ENCODE measurements around the gene TLE3.

The TLE3 gene

GRCh38 chr15:70068783-70069565, 28.7 kb downstream of the TLE3 start:
- Histone ChIP-seq H3K36me3 (peaks cover 0 to 100% (median 0%) of the 10 kb centered on the region in 11 experiments; a peak in 8 of 22 replicates), H3K9ac (no peak overlapping the region), H3K27ac (no peak overlapping the region), H4K20me1 (peaks cover 0 to 99% (median 10%) of the 10 kb centered on the region in 11 experiments; a peak in 14 of 22 replicates), H3K4me2 (no peak overlapping the region), H3K4me3 (no peak overlapping the region), H3K4me1 (peaks cover 0 to 12% (median 11%) of the 10 kb centered on the region in 10 experiments; a peak in 12 of 20 replicates), H3K27me3 (peaks cover 5 to 39% (median 28%) of the 10 kb centered on the region in 11 experiments; a peak in 18 of 22 replicates), H3K9me3 (replicated peaks in 1 of 11) (no peaks in the 10 kb centered on the region)
- no peak for TF ChIP-seq Cebpa-rat (IDR thresholded peaks at IDR 0.05)

- peaks cover 0 to 99% (median 12%) of the 10 kb centered on the region in 11 experiments; a peak in 15 of 22 replicates for H4K20me1 ChIP-seq
These were observed 30.0 kb downstream of the TLE3 start for GRCh38 chr15:70067681-70068080.

DNA sequence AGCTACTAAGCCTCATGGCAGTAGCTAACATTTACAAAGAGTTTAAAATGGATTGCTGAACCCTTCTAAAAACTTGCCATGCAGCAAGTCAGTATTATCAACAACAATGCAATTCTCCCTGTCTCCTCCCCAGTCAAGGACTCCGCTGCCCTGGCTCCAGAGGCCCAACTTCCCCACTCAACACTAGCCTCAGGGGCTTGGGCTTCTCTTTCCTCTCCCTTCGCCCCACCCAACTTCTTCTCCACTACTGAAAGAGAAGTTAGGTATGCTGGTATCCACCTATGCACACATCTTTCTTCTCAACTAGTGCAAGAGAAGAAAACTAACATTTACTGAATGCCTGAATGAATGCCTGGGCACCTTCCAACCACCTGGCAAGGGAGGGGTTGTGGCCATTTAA, 30.7 kb downstream of the TLE3 start:
- Histone ChIP-seq H3K36me3 (peaks cover 0 to 100% (median 0%) of the 10 kb centered on the region in 11 experiments; a peak in 6 of 22 replicates), H3K27ac (no peak overlapping the region), H3K4me1 (peaks cover 0 to 16% (median 8%) of the 10 kb centered on the region in 10 experiments; a peak in 12 of 20 replicates), H3K9ac (no peak overlapping the region), H3K27me3 (peaks cover 15 to 49% (median 38%) of the 10 kb centered on the region in 11 experiments), H3K9me3 (replicated peaks in 1 of 11) (no peaks in the 10 kb centered on the region), H4K20me1 (peaks cover 0 to 99% (median 15%) of the 10 kb centered on the region in 11 experiments; a peak in 15 of 22 replicates), H3K4me3 (no peak overlapping the region), H3K4me2 (no peak overlapping the region)
- TF ChIP-seq Cebpa-rat (IDR thresholded peaks at IDR 0.05): no peak

More at GRCh38 chr15:70067681-70068080, 30.0 kb downstream of the TLE3 start:
- no peak for TF ChIP-seq Cebpa-rat (IDR thresholded peaks at IDR 0.05)
- no peaks in the 10 kb centered on the region for H3K9me3 ChIP-seq (replicated peaks in 1 of 11)
- no peak overlapping the region for H3K4me2 ChIP-seq
- H3K27me3 ChIP-seq: peaks cover 9 to 47% (median 31%) of the 10 kb centered on the region in 11 experiments; a peak in 21 of 22 replicates
- peaks cover 0 to 13% (median 11%) of the 10 kb centered on the region in 10 experiments; a peak in 12 of 20 replicates for H3K4me1 ChIP-seq
- H3K4me3 ChIP-seq: no peak overlapping the region
- no peak overlapping the region for H3K9ac ChIP-seq
- peaks cover 0 to 100% (median 0%) of the 10 kb centered on the region in 11 experiments; a peak in 6 of 22 replicates for H3K36me3 ChIP-seq
- H3K27ac ChIP-seq: no peak overlapping the region

DNA sequence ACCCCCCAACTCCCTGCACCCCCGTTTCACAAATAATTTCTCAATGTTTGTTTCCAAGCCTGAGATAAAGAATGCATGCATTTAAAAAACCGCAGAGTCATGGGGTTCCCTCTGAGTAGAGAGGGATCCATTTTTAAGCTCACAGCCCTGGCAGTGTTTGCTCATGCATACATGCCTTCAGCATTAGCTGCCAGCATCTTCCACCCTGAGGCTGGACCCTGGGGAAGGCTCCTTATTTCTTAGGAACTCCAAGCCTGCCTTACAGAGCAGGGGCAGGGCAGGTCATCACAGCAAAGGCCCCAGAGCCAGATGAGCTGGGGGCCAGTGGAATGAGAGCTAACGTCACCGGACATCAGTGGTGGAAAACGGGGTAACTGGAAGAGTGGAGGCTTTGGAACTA, 31.3 kb downstream of the TLE3 start:
- peaks cover 16 to 49% (median 38%) of the 10 kb centered on the region in 11 experiments for H3K27me3 ChIP-seq
- H3K4me2 ChIP-seq: no peak overlapping the region
- H3K27ac ChIP-seq: no peak overlapping the region
- no peak overlapping the region for H3K9ac ChIP-seq
- H4K20me1 ChIP-seq: peaks cover 0 to 99% (median 15%) of the 10 kb centered on the region in 11 experiments; a peak in 16 of 22 replicates
- TF ChIP-seq Cebpa-rat (IDR thresholded peaks at IDR 0.05): no peak
- H3K4me1 ChIP-seq: peaks cover 0 to 16% (median 3%) of the 10 kb centered on the region in 10 experiments; a peak in 12 of 20 replicates
- H3K9me3 ChIP-seq (replicated peaks in 1 of 11): no peaks in the 10 kb centered on the region
- H3K36me3 ChIP-seq: peaks cover 0 to 100% (median 0%) of the 10 kb centered on the region in 11 experiments; a peak in 6 of 22 replicates
- H3K4me3 ChIP-seq: no peak overlapping the region

- H4K20me1 ChIP-seq: peaks cover 0 to 99% (median 16%) of the 10 kb centered on the region in 11 experiments; a peak in 15 of 22 replicates
- no peak overlapping the region for H3K4me3 ChIP-seq
- no peak overlapping the region for H3K27ac ChIP-seq
- peaks cover 21 to 49% (median 38%) of the 10 kb centered on the region in 11 experiments for H3K27me3 ChIP-seq
- H3K9me3 ChIP-seq (replicated peaks in 1 of 11): no peaks in the 10 kb centered on the region
- TF ChIP-seq Cebpa-rat (IDR thresholded peaks at IDR 0.05): no peak
- H3K4me1 ChIP-seq: peaks cover 0 to 14% (median 0%) of the 10 kb centered on the region in 10 experiments; a peak in 2 of 20 replicates
- H3K4me2 ChIP-seq: no peak overlapping the region
- H3K36me3 ChIP-seq: peaks cover 0 to 100% (median 0%) of the 10 kb centered on the region in 11 experiments; a peak in 6 of 22 replicates
- no peak overlapping the region for H3K9ac ChIP-seq
These were observed 31.7 kb downstream of the TLE3 start for GRCh38 chr15:70066004-70066403.

GRCh38 chr15:70065006-70065722, 32.6 kb downstream of the TLE3 start:
- no peak overlapping the region for H3K27ac ChIP-seq
- H3K9ac ChIP-seq: no peak overlapping the region
- H3K4me1 ChIP-seq: peaks cover 0 to 20% (median 6%) of the 10 kb centered on the region in 10 experiments; a peak in 5 of 20 replicates
- no peaks in the 10 kb centered on the region for H3K9me3 ChIP-seq (replicated peaks in 1 of 11)
- no peak overlapping the region for H3K4me3 ChIP-seq
- H3K4me2 ChIP-seq: no peak overlapping the region
- no peak for TF ChIP-seq Cebpa-rat (IDR thresholded peaks at IDR 0.05)
- H3K36me3 ChIP-seq: peaks cover 0 to 100% (median 0%) of the 10 kb centered on the region in 11 experiments; a peak in 7 of 22 replicates
- peaks cover 21 to 50% (median 35%) of the 10 kb centered on the region in 11 experiments for H3K27me3 ChIP-seq
- H4K20me1 ChIP-seq: peaks cover 0 to 99% (median 20%) of the 10 kb centered on the region in 11 experiments; a peak in 15 of 22 replicates

DNA sequence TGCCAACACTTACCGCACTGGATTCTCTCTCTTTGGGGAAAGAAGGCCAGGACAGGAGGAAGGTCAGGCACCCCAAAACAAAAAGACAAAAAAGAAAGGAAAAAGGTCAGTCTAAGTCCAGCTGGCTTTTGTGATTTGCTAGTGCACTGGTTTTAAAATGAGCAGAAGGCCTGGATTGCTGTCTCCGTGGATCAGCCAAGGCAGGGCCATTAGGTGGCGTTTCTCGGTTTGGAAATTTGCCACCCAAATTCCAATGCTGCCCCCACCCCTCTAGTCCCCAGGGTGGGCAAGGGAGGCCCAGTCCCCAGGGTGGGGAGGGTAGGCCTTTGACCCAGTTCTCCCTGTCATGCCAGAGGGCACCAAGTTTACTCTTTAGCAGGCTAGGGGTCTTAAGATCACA, 33.3 kb downstream of the TLE3 start:
- peaks cover 0 to 100% (median 0%) of the 10 kb centered on the region in 11 experiments; a peak in 7 of 22 replicates for H3K36me3 ChIP-seq
- no peak overlapping the region for H3K9ac ChIP-seq
- H3K4me1 ChIP-seq: peaks cover 0 to 20% (median 6%) of the 10 kb centered on the region in 10 experiments; a peak in 5 of 20 replicates
- no peak overlapping the region for H3K4me3 ChIP-seq
- H4K20me1 ChIP-seq: peaks cover 0 to 99% (median 20%) of the 10 kb centered on the region in 11 experiments; a peak in 14 of 22 replicates
- H3K27me3 ChIP-seq: peaks cover 21 to 42% (median 32%) of the 10 kb centered on the region in 11 experiments
- no peaks in the 10 kb centered on the region for H3K9me3 ChIP-seq (replicated peaks in 1 of 11)
- no peak overlapping the region for H3K4me2 ChIP-seq
- no peak overlapping the region for H3K27ac ChIP-seq
- TF ChIP-seq Cebpa-rat (IDR thresholded peaks at IDR 0.05): no peak

GRCh38 chr15:70063980-70064379, 33.7 kb downstream of the TLE3 start:
- peaks cover 0 to 100% (median 0%) of the 10 kb centered on the region in 11 experiments; a peak in 7 of 22 replicates for H3K36me3 ChIP-seq
- H4K20me1 ChIP-seq: peaks cover 0 to 99% (median 20%) of the 10 kb centered on the region in 11 experiments; a peak in 14 of 22 replicates
- no peak overlapping the region for H3K27ac ChIP-seq

More at GRCh38 chr15:70063980-70064379, 33.7 kb downstream of the TLE3 start:
- H3K4me1 ChIP-seq: peaks cover 0 to 20% (median 6%) of the 10 kb centered on the region in 10 experiments; a peak in 5 of 20 replicates
- no peak overlapping the region for H3K9ac ChIP-seq
- H3K9me3 ChIP-seq (replicated peaks in 1 of 11): no peaks in the 10 kb centered on the region
- TF ChIP-seq Cebpa-rat (IDR thresholded peaks at IDR 0.05): no peak
- peaks cover 21 to 38% (median 32%) of the 10 kb centered on the region in 11 experiments for H3K27me3 ChIP-seq
- H3K4me3 ChIP-seq: no peak overlapping the region
- H3K4me2 ChIP-seq: no peak overlapping the region

Measured in BLaER1 treated with 17β-estradiol and CSF1 and Interleukin-3, amounts not matched to agents 10 nM and 100 nM (cell line).